Nephron progenitor cell (in vitro differentiated cells): ENCODE measurements around the gene CHD6.
"Not testable (repeated sequence)": the region's sequence is repeated elsewhere in the genome, so short reads cannot be mapped to it uniquely, and the experiment has no call there.

Experiments
- DNase-seq: peaks from one replicate; pipeline ENCODE4 v3.0.0; 2021
- H3K27ac Mint-ChIP-seq: 2 replicates; pipeline ENCODE4 v1.8.0; 2021; ENCODE audit warnings: mild to moderate bottlenecking, moderate library complexity, mixed read lengths
- H3K27me3 Mint-ChIP-seq: 2 replicates; pipeline ENCODE4 v1.8.0; 2021; ENCODE audit warnings: mild to moderate bottlenecking, low read depth, mixed read lengths; ENCODE audit not compliant: poor library complexity
- H3K36me3 Mint-ChIP-seq: 2 replicates; pipeline ENCODE4 v1.8.0; 2021; ENCODE audit warnings: low read depth, mixed read lengths
- H3K4me1 Mint-ChIP-seq: 2 replicates; pipeline ENCODE4 v1.8.0; 2021; ENCODE audit warnings: mixed read lengths
- H3K4me3 Mint-ChIP-seq: 2 replicates; pipeline ENCODE4 v1.8.0; 2021; ENCODE audit warnings: mild to moderate bottlenecking, moderate library complexity, mixed read lengths
- H3K9me3 Mint-ChIP-seq: 2 replicates; pipeline ENCODE4 v1.8.0; 2021; ENCODE audit warnings: mild to moderate bottlenecking, moderate library complexity, mixed read lengths
- TF ChIP-seq, protein P1 (sequence below): fragments of 200-600 bp; sonication (generic); IDR thresholded peaks from 2 replicates; pipeline ENCODE4 v1.5.0; 2021; ENCODE audit warnings: antibody characterized with exemption

The CHD6 gene

GRCh38 chr20:41546535-41546934, 71.6 kb downstream of the CHD6 start:
- Mint-ChIP-seq H3K4me1 (peaks cover 18% of the 10 kb centered on the region), H3K9me3 (peaks cover 31% of the 10 kb centered on the region), H3K4me3 (no peak overlapping the region), H3K27me3 (no peaks in the 10 kb centered on the region), H3K27ac (no peak overlapping the region), H3K36me3 (peaks cover 55% of the 10 kb centered on the region)
- no peak for DNase-seq
- TF ChIP-seq, protein P1, sequence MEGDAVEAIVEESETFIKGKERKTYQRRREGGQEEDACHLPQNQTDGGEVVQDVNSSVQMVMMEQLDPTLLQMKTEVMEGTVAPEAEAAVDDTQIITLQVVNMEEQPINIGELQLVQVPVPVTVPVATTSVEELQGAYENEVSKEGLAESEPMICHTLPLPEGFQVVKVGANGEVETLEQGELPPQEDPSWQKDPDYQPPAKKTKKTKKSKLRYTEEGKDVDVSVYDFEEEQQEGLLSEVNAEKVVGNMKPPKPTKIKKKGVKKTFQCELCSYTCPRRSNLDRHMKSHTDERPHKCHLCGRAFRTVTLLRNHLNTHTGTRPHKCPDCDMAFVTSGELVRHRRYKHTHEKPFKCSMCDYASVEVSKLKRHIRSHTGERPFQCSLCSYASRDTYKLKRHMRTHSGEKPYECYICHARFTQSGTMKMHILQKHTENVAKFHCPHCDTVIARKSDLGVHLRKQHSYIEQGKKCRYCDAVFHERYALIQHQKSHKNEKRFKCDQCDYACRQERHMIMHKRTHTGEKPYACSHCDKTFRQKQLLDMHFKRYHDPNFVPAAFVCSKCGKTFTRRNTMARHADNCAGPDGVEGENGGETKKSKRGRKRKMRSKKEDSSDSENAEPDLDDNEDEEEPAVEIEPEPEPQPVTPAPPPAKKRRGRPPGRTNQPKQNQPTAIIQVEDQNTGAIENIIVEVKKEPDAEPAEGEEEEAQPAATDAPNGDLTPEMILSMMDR: no peak

- Mint-ChIP-seq H3K9me3 (peaks cover 14% of the 10 kb centered on the region), H3K4me1 (peaks cover 18% of the 10 kb centered on the region), H3K36me3 (peaks cover 46% of the 10 kb centered on the region), H3K4me3 (no peak overlapping the region), H3K27me3 (no peaks in the 10 kb centered on the region), H3K27ac (no peak overlapping the region)
- TF ChIP-seq, protein P1: no peak
- no peak for DNase-seq
Observed at GRCh38 chr20:41544472-41544871, 73.7 kb downstream of the CHD6 start.

DNA sequence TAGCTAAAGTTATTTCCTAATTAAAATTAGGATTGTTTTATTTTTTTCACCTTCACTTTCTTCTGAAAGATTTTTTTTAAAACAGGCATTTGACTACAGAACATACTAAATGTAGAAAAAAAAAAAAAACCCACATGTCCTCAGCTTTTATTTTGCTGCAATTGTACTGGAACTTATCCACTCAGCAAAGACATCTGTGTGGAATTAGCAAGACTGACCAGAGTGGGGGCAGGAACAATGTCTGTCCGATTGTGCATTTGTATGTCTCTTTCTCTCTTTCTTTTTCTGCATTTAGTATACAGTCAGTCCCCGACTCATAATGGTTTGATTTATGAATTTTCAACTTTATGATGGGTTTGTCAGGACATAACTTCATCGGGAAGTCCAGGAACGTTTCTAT, 77.3 kb downstream of the CHD6 start:
- H3K36me3 Mint-ChIP-seq: peaks cover 58% of the 10 kb centered on the region
- H3K4me1 Mint-ChIP-seq: peaks cover 23% of the 10 kb centered on the region
- no peak overlapping the region for H3K4me3 Mint-ChIP-seq
- no peak for DNase-seq
- no peak overlapping the region for H3K27ac Mint-ChIP-seq
- TF ChIP-seq, protein P1: no peak
- peaks cover 3% of the 10 kb centered on the region for H3K27me3 Mint-ChIP-seq
- H3K9me3 Mint-ChIP-seq: peaks cover 22% of the 10 kb centered on the region

GRCh38 chr20:41540459-41540858, 77.7 kb downstream of the CHD6 start:
- TF ChIP-seq, protein P1: no peak
- no peak overlapping the region for H3K4me3 Mint-ChIP-seq
- no peak overlapping the region for H3K27ac Mint-ChIP-seq
- peaks cover 62% of the 10 kb centered on the region for H3K36me3 Mint-ChIP-seq
- peaks cover 3% of the 10 kb centered on the region for H3K27me3 Mint-ChIP-seq
- DNase-seq: no peak
- H3K4me1 Mint-ChIP-seq: peaks cover 18% of the 10 kb centered on the region
- H3K9me3 Mint-ChIP-seq: peaks cover 22% of the 10 kb centered on the region

GRCh38 chr20:41538810-41539596, 79.2 kb downstream of the CHD6 start:
- no peak for DNase-seq
- H3K27ac Mint-ChIP-seq: no peak overlapping the region
- no peak overlapping the region for H3K4me3 Mint-ChIP-seq
- peaks cover 8% of the 10 kb centered on the region for H3K4me1 Mint-ChIP-seq
- peaks cover 67% of the 10 kb centered on the region for H3K36me3 Mint-ChIP-seq
- TF ChIP-seq, protein P1: no peak
- peaks cover 22% of the 10 kb centered on the region for H3K9me3 Mint-ChIP-seq
- H3K27me3 Mint-ChIP-seq: peaks cover 3% of the 10 kb centered on the region

- H3K27me3 Mint-ChIP-seq: peaks cover 3% of the 10 kb centered on the region
- no peak overlapping the region for H3K4me3 Mint-ChIP-seq
- peaks cover 22% of the 10 kb centered on the region for H3K9me3 Mint-ChIP-seq
- no peak overlapping the region for H3K27ac Mint-ChIP-seq
- peaks cover 62% of the 10 kb centered on the region for H3K36me3 Mint-ChIP-seq
- TF ChIP-seq, protein P1: no peak
- H3K4me1 Mint-ChIP-seq: peaks cover 6% of the 10 kb centered on the region
- no peak for DNase-seq
Observed at GRCh38 chr20:41537865-41538264, 80.3 kb downstream of the CHD6 start.

GRCh38 chr20:41535551-41535950, 82.6 kb downstream of the CHD6 start:
- peaks cover 70% of the 10 kb centered on the region for H3K36me3 Mint-ChIP-seq
- H3K27me3 Mint-ChIP-seq: not testable (repeated sequence)

More at GRCh38 chr20:41535551-41535950, 82.6 kb downstream of the CHD6 start:
- not testable (repeated sequence) for DNase-seq, H3K4me3 Mint-ChIP-seq, H3K27ac Mint-ChIP-seq
- Mint-ChIP-seq H3K9me3 (peaks cover 22% of the 10 kb centered on the region), H3K4me1 (peaks cover 14% of the 10 kb centered on the region)
